GM12873 (cell line): ENCODE data around the gene ENTREP1.

ENCODE experiments used
- TF ChIP-seq, protein P1 (sequence below): IDR thresholded peaks from 2 replicates; pipeline ENCODE4 v1.5.1; 2012; ENCODE audit warnings: low read depth, mild to moderate bottlenecking, moderate library complexity, low read length, control low read depth; ENCODE audit not compliant: insufficient read depth; ENCODE audit errors: missing control alignments

The ENTREP1 gene, protein sequence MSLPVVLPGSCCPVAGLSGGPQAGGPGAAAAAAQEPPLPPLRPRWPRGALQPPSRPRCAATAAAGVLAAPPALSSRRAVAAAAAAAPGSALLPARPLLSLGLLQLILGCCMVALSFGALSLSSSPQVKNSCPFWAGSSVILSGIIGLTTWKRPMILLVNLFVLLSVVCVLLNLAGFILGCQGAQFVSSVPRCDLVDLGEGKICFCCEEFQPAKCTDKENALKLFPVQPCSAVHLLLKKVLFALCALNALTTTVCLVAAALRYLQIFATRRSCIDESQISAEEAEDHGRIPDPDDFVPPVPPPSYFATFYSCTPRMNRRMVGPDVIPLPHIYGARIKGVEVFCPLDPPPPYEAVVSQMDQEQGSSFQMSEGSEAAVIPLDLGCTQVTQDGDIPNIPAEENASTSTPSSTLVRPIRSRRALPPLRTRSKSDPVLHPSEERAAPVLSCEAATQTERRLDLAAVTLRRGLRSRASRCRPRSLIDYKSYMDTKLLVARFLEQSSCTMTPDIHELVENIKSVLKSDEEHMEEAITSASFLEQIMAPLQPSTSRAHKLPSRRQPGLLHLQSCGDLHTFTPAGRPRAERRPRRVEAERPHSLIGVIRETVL

DNA sequence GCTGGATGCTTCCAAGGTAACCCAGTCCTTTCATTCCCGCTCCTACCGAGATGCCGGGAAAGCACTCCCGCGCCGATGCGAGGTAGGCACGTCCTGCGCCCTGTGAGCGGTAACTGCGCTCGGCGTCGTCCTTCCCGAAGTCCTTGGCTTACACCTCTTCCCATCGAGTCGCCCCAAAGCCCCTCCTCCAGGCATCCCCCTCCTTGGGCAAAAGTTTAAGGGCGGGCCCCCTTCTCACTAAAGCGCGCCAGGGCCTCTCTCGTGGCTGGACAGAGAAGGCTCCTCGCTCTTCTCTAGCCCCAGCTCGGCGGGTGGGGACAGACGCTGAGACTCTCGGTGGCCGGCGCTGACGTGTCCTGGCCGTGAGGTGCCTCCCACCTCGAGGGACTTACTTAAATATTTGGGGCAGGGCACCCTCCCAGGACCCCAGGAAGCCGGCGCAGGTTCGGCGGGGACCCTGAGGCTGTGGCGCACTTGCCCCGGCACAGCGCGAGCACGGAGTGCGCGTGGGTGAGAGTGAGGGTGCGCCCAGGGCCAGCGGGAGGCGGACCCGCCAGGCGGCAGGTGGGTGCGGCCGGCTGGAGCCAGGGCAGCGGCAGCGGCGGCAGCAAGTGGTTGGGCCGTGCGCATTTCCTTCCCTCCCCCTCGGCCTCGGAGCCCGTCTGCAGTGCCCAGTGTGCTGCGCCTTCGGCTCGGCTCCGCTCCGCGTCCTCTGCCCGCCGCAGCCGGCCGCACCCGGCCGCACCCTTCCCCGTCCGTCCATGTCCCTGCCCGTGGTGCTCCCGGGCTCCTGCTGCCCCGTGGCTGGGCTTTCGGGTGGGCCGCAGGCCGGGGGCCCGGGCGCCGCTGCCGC lies at the start of gene ENTREP1:
ENTREP1 (plus strand) TSS at position 667 of the 853 bp plus-strand sequence; CDS start at position 762, 95 bp downstream.
- TF ChIP-seq, protein P1, sequence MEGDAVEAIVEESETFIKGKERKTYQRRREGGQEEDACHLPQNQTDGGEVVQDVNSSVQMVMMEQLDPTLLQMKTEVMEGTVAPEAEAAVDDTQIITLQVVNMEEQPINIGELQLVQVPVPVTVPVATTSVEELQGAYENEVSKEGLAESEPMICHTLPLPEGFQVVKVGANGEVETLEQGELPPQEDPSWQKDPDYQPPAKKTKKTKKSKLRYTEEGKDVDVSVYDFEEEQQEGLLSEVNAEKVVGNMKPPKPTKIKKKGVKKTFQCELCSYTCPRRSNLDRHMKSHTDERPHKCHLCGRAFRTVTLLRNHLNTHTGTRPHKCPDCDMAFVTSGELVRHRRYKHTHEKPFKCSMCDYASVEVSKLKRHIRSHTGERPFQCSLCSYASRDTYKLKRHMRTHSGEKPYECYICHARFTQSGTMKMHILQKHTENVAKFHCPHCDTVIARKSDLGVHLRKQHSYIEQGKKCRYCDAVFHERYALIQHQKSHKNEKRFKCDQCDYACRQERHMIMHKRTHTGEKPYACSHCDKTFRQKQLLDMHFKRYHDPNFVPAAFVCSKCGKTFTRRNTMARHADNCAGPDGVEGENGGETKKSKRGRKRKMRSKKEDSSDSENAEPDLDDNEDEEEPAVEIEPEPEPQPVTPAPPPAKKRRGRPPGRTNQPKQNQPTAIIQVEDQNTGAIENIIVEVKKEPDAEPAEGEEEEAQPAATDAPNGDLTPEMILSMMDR = no peak

DNA sequence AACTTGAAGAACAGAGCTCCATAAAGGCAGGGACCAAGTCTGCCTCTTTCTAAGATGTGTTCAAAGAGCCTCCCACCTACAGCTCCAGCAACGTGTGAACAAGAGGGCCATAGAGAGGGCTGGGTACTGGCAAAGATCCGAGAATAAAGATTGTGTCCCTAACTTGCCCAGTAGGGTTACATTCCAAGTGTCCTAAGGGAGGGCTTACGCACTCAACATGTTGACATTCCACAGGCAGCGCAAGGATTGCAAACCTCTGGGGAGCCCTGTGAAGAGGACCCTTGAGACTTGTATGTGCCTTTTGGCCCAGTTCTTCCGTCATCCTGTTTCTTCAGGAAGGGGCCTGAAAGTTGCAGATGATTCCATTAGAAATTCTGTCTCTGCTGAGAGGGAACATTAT lies 48.2 kb upstream of the ENTREP1 start:
- TF ChIP-seq, protein P1 = no peak

DNA sequence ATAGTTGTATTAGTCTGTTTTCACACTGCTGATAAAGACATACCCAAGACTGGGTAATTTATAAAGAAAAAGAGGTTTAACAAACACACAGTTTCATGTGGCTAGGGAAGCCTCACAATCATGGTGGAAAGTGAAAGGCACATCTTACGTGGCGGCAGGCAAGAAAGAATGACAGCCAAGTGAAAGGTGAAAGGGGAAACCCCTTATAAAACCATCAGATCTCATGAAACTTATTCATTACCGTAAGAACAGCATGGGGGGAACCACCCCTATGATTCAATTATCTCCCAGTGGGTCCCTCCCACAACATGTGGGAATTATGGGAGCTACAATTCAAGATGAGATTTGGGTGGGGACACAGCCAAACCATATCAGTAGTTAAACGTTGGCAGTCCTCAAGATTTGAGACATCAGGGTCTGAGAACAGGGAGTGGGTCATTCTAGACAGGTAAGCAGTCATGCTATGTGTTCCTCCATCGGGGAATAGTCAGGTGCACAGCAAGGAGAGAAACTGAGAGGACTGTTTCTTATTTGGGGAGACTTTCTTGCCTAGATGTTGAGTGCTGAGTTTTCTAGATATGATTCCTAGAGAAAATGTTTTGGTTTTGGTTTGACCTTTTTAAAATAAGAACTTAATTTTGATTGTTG lies 45.8 kb upstream of the ENTREP1 start:
- TF ChIP-seq, protein P1 = no peak

DNA sequence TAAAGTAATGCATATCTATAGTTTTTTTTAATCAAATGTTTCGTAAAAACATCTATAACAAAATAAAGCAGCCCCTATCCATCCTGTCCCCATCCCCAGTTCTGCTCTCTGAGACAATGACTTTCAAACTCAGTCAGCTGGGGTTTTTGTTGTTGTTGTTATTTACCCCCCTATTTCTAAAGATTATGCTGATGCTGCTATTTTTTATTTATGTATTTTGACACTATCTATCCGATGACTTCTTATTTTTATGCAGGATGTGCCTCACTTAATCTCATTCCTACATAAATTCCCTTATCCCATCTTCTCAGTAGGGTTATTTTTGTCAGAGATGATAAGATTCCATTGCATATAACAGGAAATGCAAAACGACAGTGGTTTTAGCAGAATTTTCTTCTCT lies 45.3 kb upstream of the ENTREP1 start:
- TF ChIP-seq, protein P1 = no peak

DNA sequence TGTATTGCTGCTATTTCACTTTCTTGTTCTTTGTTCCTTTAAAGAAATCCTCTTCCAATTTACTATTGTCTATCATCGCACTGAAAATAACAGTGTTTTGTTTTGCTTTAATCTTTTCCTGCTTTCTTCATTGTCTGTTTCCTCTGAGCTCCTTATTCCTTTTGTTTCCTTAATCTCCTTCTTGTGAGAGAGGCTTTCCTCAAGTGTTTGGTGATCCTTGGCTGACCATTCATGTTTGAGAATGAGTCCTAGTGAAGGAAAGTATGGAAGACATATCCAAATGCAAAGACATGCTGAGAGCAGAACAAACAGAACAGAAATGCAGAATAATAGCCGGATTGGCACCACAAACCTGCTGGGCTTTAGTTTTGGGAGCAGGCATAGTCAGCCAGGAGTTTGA lies 42.0 kb upstream of the ENTREP1 start:
- TF ChIP-seq, protein P1 = no peak

DNA sequence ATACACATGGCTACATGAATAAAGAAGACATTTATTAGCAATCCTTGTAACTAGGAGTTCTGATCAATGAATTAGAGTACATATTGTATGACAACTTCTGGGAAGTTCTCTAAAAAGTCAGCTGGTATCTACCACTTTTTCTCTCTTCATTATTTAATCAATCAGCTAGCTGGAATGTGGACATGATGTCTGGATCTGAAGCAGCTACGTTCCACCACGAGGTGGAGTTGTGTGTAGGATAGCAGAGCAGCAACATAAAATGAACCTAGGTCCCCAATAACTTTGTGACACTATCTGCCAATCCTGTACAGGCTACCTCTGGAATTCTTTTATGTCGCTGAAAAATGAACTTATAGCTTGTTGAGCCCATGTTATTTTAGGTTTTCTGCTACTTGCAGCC lies 32.9 kb upstream of the ENTREP1 start:
- TF ChIP-seq, protein P1 = no peak
